Keratinocyte (primary cell): ENCODE results near the gene DEUP1. TPM values are rescaled to one million over a fixed set of nuclear protein-coding genes. Genes with fewer than 3 reads are reported as not detected.

Source experiments
- DNase-seq: peaks from one replicate; pipeline ENCODE4 v3.0.0-alpha.2; 2011; ENCODE audit warnings: low read depth, missing footprints, low spot score
- FAIRE-seq: peaks from 2 replicates; lab custom pipeline; 2011; peaks lifted over from hg19 to GRCh38; lab: Jason Lieb, UNC
- H2AFZ ChIP-seq: 2 replicates; pipeline ENCODE4 v1.6.0; 2012; ENCODE audit warnings: low read length, control low read depth, inconsistent platforms; ENCODE audit not compliant: control insufficient read depth
- H3K27ac ChIP-seq: 2 replicates; pipeline ENCODE4 v1.5.1; 2011; ENCODE audit warnings: low read length; ENCODE audit not compliant: control insufficient read depth, insufficient read depth
- H3K27me3 ChIP-seq: 3 replicates; pipeline ENCODE4 v1.6.0; 2011; ENCODE audit warnings: low read length; ENCODE audit not compliant: control insufficient read depth, insufficient read depth; ENCODE audit errors: extremely low read depth
- H3K36me3 ChIP-seq, 2 experiments: 2 replicates in 1 of 2; 3 replicates in 1 of 2; pipeline ENCODE4 v1.5.1; 2011; ENCODE audit warnings: low read length in 2 of 2, mild to moderate bottlenecking in 1 of 2; ENCODE audit not compliant: control insufficient read depth in 2 of 2, insufficient read depth in 2 of 2; ENCODE audit errors: extremely low read depth in 1 of 2
- H3K4me1 ChIP-seq: 3 replicates; pipeline ENCODE4 v1.5.1; 2011; ENCODE audit warnings: low read length; ENCODE audit not compliant: control insufficient read depth, insufficient read depth; ENCODE audit errors: extremely low read depth
- H3K4me2 ChIP-seq: 3 replicates; pipeline ENCODE4 v1.6.0; 2011; ENCODE audit warnings: low read depth, low read length; ENCODE audit not compliant: control insufficient read depth, insufficient read depth; ENCODE audit errors: extremely low read depth
- H3K4me3 ChIP-seq, 3 experiments: fragments of 200-600 bp in 1 of 3; sonication (generic) in 1 of 3; 2 replicates in 2 of 3; 3 replicates in 1 of 3; pipeline ENCODE4 v1.5.1; 2011 to 2016; ENCODE audit warnings: low read length in 3 of 3, mild to moderate bottlenecking in 3 of 3, control low read depth in 2 of 3, inconsistent platforms in 1 of 3, low read depth in 1 of 3, mixed read lengths in 1 of 3, mixed run types in 1 of 3, moderate library complexity in 1 of 3; ENCODE audit not compliant: control insufficient read depth in 2 of 3, insufficient read depth in 2 of 3; ENCODE audit errors: extremely low read depth in 1 of 3
- H3K79me2 ChIP-seq: 2 replicates; pipeline ENCODE4 v1.6.0; 2012; ENCODE audit warnings: low read length; ENCODE audit not compliant: control insufficient read depth, insufficient read depth
- H3K9ac ChIP-seq: 3 replicates; pipeline ENCODE4 v1.6.0; 2011; ENCODE audit warnings: low read length; ENCODE audit not compliant: control insufficient read depth, insufficient read depth; ENCODE audit errors: extremely low read depth
- H3K9me1 ChIP-seq: 3 replicates; pipeline ENCODE4 v1.6.0; 2011; ENCODE audit warnings: low read length; ENCODE audit not compliant: control insufficient read depth, insufficient read depth; ENCODE audit errors: extremely low read depth
- H3K9me3 ChIP-seq: 2 replicates; pipeline ENCODE4 v1.5.1; 2012; ENCODE audit warnings: low read depth, low read length; ENCODE audit not compliant: control insufficient read depth
- H4K20me1 ChIP-seq: 3 replicates; pipeline ENCODE4 v1.6.0; 2011; ENCODE audit warnings: low read length; ENCODE audit not compliant: control insufficient read depth, insufficient read depth; ENCODE audit errors: extremely low read depth
- CTCF ChIP-seq, 3 experiments: IDR thresholded peaks in 1 of 3; conservative IDR thresholded peaks in 1 of 3; optimal IDR thresholded peaks in 1 of 3; 2 replicates in 2 of 3; 3 replicates in 1 of 3; pipeline versions ENCODE3 to v1.5.1; 2011; ENCODE audit warnings: low read length in 3 of 3, mild to moderate bottlenecking in 3 of 3, moderate library complexity in 2 of 3, control low read depth in 1 of 3, inconsistent platforms in 1 of 3; ENCODE audit not compliant: insufficient read depth in 2 of 3; ENCODE audit errors: extremely low read depth in 1 of 3
- EZH2 ChIP-seq: IDR thresholded peaks from one replicate; pipeline ENCODE4 v1.6.1; 2012; ENCODE audit warnings: inconsistent platforms, mild to moderate bottlenecking, low read length, moderate library complexity
- dilution Hi-C: fragments of 300-500 bp; cut with MboI; formaldehyde crosslinking; loops from one replicate; pipeline ENCODE4 v1.7.0; 2020; ENCODE audit warnings: low sequenced_read_pairs; ENCODE audit not compliant: extremely low pct_ligation_motif_present
- polyA plus RNA-seq, 5 experiments: library from polyadenylated mRNA; depleted of rRNA in 3 of 5; stranded (reverse) in 3 of 5; stranded (forward) in 1 of 5; unstranded in 1 of 5; fragments of >200 nt; gene quantifications; 1 replicate in 1 of 5; 2 replicates in 3 of 5; 3 replicates in 1 of 5; pipeline versions ENCODE4 v1.2.1 to v1.2.3, GENCODE V29; 2011 to 2012; ENCODE audit warnings: missing spikeins in 2 of 5, low read depth in 1 of 5, low replicate concordance in 1 of 5

DEUP1 gene
- polyA plus RNA-seq, 1 donor (not counting 4 experiments of a cell fraction or from before 2014, with no cell fraction given): 0.12 TPM

GRCh38 chr11:93467054-93467453 lies 136.5 kb downstream of the DEUP1 start:
- dilution Hi-C loops: no loop called here
- Histone ChIP-seq H3K4me2 (no peak overlapping the region), H3K9me1 (no peaks in the 10 kb centered on the region), H3K4me1 (no peaks in the 10 kb centered on the region), H3K27me3 (peaks cover 5% of the 10 kb centered on the region), H3K9me3 (no peaks in the 10 kb centered on the region), H2AFZ (no peak overlapping the region), H3K79me2 (no peaks in the 10 kb centered on the region), H3K9ac (no peak overlapping the region), H4K20me1 (no peaks in the 10 kb centered on the region), H3K27ac (no peak overlapping the region), H3K4me3 (no peak overlapping the region), H3K36me3 (no peaks in the 10 kb centered on the region)
- no peak for DNase-seq
- TF ChIP-seq CTCF (optimal IDR thresholded peaks at IDR 0.05 in 1 of 3, IDR thresholded peaks at IDR 0.05 in 1 of 3, conservative IDR thresholded peaks at IDR 0.05 in 1 of 3; ENCODE audit: extremely low read depth in 1 of 3, insufficient read depth in 2 of 3, low read length in 3 of 3) (no peak), EZH2 (no peak)
- no peak for FAIRE-seq

DNA sequence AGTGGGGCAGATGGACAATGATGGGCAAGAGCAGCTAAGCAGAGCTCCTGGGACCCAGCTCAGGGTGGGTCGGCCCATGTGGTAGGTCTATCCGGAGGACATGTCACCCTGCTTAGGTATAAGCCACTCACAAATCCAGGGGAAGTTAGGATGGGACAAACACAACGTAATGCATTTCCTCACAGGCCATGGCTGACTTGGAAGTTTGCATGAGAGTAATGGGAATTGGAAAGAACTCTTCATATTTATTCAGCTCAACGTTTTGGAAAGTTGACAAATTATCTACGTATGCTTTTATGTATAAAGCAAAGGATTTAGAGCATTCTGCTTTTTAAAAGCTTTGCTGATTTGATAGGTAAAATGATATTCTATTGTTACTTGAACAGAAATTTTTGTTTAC lies 137.7 kb downstream of the DEUP1 start:
- no peaks in the 10 kb centered on the region for H3K4me1 ChIP-seq
- no peaks in the 10 kb centered on the region for H4K20me1 ChIP-seq
- TF ChIP-seq EZH2 (no peak), CTCF (optimal IDR thresholded peaks at IDR 0.05 in 1 of 3, IDR thresholded peaks at IDR 0.05 in 1 of 3, conservative IDR thresholded peaks at IDR 0.05 in 1 of 3; ENCODE audit: extremely low read depth in 1 of 3, insufficient read depth in 2 of 3, low read length in 3 of 3) (no peak)
- H3K27ac ChIP-seq: no peak overlapping the region
- H3K36me3 ChIP-seq: no peaks in the 10 kb centered on the region
- DNase-seq (no peak), FAIRE-seq (no peak)
- no peak overlapping the region for H2AFZ ChIP-seq
- H3K9ac ChIP-seq: no peak overlapping the region
- H3K4me3 ChIP-seq: no peak overlapping the region
- dilution Hi-C loops: no loop called here
- no peaks in the 10 kb centered on the region for H3K9me3 ChIP-seq
- no peaks in the 10 kb centered on the region for H3K9me1 ChIP-seq
- no peaks in the 10 kb centered on the region for H3K79me2 ChIP-seq
- no peak overlapping the region for H3K4me2 ChIP-seq
- peaks cover 5% of the 10 kb centered on the region for H3K27me3 ChIP-seq
